Measurements from ENCODE around the gene C5orf22. TPM values are rescaled to one million over a fixed set of nuclear protein-coding genes. Genes with fewer than 3 reads are reported as not detected.

The C5orf22 gene
- total RNA-seq, 2 experiments from 2014 or later, result 9.8 to 12.3 TPM

DNA sequence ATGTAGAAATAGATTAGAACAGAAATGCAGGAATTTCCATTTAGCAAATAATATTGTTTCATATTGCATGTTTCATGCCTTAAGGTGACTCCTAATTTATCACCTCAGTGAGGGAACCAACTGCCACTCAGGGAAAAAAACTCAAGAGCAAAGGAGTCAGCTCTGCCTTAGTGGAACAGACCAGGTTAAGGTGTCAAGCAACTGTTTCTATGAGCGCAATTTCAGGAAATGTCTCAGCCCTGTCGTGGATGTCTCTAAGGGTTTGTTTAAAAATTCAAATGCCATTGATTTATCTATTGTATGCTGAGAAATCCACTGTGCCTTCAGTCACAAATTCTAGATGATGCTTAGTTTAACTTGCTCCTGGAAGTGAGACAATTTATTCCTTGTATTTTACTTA is 72.1 kb downstream of the C5orf22 start:
- H3K4me1 Mint-ChIP-seq (ENCODE audit: low read depth), result no peaks in the 10 kb centered on the region
- ChIA-PET CTCF (interaction anchor here (1.0 kb wide), 1 partner anchor 9 kb away, joined by 3 read pairs; no protein-coding TSS in a partner anchor), POLR2A (interaction anchor here (0.7 kb wide), 1 partner anchor 1634 kb away, joined by 3 read pairs; no protein-coding TSS in a partner anchor)
- H3K36me3 Mint-ChIP-seq (ENCODE audit: low read depth), result no peaks in the 10 kb centered on the region
- TF ChIP-seq, protein P1, sequence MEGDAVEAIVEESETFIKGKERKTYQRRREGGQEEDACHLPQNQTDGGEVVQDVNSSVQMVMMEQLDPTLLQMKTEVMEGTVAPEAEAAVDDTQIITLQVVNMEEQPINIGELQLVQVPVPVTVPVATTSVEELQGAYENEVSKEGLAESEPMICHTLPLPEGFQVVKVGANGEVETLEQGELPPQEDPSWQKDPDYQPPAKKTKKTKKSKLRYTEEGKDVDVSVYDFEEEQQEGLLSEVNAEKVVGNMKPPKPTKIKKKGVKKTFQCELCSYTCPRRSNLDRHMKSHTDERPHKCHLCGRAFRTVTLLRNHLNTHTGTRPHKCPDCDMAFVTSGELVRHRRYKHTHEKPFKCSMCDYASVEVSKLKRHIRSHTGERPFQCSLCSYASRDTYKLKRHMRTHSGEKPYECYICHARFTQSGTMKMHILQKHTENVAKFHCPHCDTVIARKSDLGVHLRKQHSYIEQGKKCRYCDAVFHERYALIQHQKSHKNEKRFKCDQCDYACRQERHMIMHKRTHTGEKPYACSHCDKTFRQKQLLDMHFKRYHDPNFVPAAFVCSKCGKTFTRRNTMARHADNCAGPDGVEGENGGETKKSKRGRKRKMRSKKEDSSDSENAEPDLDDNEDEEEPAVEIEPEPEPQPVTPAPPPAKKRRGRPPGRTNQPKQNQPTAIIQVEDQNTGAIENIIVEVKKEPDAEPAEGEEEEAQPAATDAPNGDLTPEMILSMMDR (IDR thresholded peaks at IDR 0.05), result no peak
- Histone ChIP-seq H3K36me3 (ENCODE audit: insufficient read depth, low read length) (no peaks in the 10 kb centered on the region), H3K9me3 (ENCODE audit: control insufficient read depth in 1 of 2, insufficient read depth in 1 of 2, low read length in 2 of 2) (no peaks in the 10 kb centered on the region), H3K27ac (ENCODE audit: low read depth in 1 of 2, low read length in 2 of 2) (no peak overlapping the region), H3K4me3 (ENCODE audit: low read length) (no peak overlapping the region), H3K27me3 (ENCODE audit: control insufficient read depth in 1 of 2, insufficient read depth in 2 of 2, low read length in 2 of 2) (no peaks in the 10 kb centered on the region), H3K4me1 (ENCODE audit: insufficient read depth, low read length) (no peaks in the 10 kb centered on the region)
- H3K27me3 Mint-ChIP-seq, result no peaks in the 10 kb centered on the region
- intact Hi-C loops (cut with DNase I, micrococcal nuclease), result no loop called here
- no peak overlapping the region for H3K27ac Mint-ChIP-seq
- ATAC-seq (ENCODE audit: poor library complexity), result no peak
- no peak overlapping the region for H3K4me3 Mint-ChIP-seq
- no peak for DNase-seq
- no peaks in the 10 kb centered on the region for H3K9me3 Mint-ChIP-seq

DNA sequence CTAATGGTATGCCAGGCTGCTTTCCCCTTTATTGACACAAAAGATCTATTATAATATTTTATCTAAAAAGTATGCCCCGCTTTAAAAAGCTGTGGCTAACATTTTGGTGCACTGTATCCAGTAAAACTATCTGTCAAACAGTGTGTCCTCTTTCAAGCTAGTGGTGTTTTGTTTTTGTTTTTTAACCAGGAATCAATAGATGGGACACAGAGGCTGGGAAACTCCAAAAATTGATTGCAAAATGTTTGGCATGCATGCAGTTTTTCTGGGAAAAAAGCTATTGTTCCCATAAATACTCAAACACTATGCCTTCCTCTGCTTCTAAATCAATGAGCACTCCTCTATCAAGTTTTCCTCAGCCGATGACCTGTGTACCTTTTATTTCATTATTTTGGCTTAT is 72.5 kb downstream of the C5orf22 start:
- H3K4me3 Mint-ChIP-seq, result no peak overlapping the region
- TF ChIP-seq, protein P1 (IDR thresholded peaks at IDR 0.05), result no peak
- intact Hi-C loops (cut with DNase I, micrococcal nuclease), result no loop called here
- no peaks in the 10 kb centered on the region for H3K36me3 Mint-ChIP-seq (ENCODE audit: low read depth)
- no peaks in the 10 kb centered on the region for H3K27me3 ChIP-seq (ENCODE audit: control insufficient read depth in 1 of 2, insufficient read depth in 2 of 2, low read length in 2 of 2)
- H3K36me3 ChIP-seq (ENCODE audit: insufficient read depth, low read length), result no peaks in the 10 kb centered on the region
- ChIA-PET POLR2A (interaction anchor here (0.7 kb wide), 1 partner anchor 1633 kb away, joined by 3 read pairs; no protein-coding TSS in a partner anchor), CTCF (interaction anchor here (1.0 kb wide), 1 partner anchor 10 kb away, joined by 3 read pairs; no protein-coding TSS in a partner anchor)
- ATAC-seq (ENCODE audit: poor library complexity) (no peak), DNase-seq (no peak)
- no peaks in the 10 kb centered on the region for H3K4me1 Mint-ChIP-seq (ENCODE audit: low read depth)
- H3K27ac Mint-ChIP-seq, result no peak overlapping the region
- no peaks in the 10 kb centered on the region for H3K9me3 Mint-ChIP-seq
- H3K27ac ChIP-seq (ENCODE audit: low read depth in 1 of 2, low read length in 2 of 2), result no peak overlapping the region
- no peaks in the 10 kb centered on the region for H3K27me3 Mint-ChIP-seq
- H3K4me3 ChIP-seq (ENCODE audit: low read length), result no peak overlapping the region
- H3K4me1 ChIP-seq (ENCODE audit: insufficient read depth, low read length), result no peaks in the 10 kb centered on the region
- H3K9me3 ChIP-seq (ENCODE audit: control insufficient read depth in 1 of 2, insufficient read depth in 1 of 2, low read length in 2 of 2), result no peaks in the 10 kb centered on the region

Other genes with a start within 250 kb of the C5orf22 start
- 10 to 100 TPM; 28.8 to 38.1 TPM for gene DROSHA, start 208 bp upstream of the C5orf22 start, total RNA-seq
- 1 to 10 TPM; 1.3 to 1.8 TPM for gene PDZD2, start 106.8 kb downstream of the C5orf22 start, total RNA-seq

Data from CD4-positive, alpha-beta T cell (primary cell).